Neural cell (in vitro differentiated cells): Measurements from ENCODE around the gene LDLRAD3.

Source experiments
- CTCF ChIP-seq: fragments of 450-650 bp; IDR thresholded peaks from 2 replicates; pipeline ENCODE4 v1.5.1; 2014; ENCODE audit warnings: antibody characterized with exemption, mild to moderate bottlenecking, moderate library complexity; ENCODE audit not compliant: poor library complexity, severe bottlenecking
- EZH2 ChIP-seq: fragments of 200-600, 300-800 bp; shearing (Covaris generic), sonication (generic); IDR thresholded peaks from 2 replicates; pipeline ENCODE4 v1.6.1; 2014; ENCODE audit warnings: antibody characterized with exemption, low read length, borderline replicate concordance, mild to moderate bottlenecking; ENCODE audit not compliant: insufficient read depth, poor library complexity, severe bottlenecking
- MXI1 ChIP-seq: fragments of 450-650 bp; conservative IDR thresholded peaks from 2 replicates; pipeline ENCODE4 v1.6.1; 2014; ENCODE audit warnings: antibody characterized with exemption, mild to moderate bottlenecking; ENCODE audit not compliant: poor library complexity, severe bottlenecking
- POLR2AphosphoS5 ChIP-seq: IDR thresholded peaks from 2 replicates; pipeline ENCODE4 v1.6.1; 2012
- RAD21 ChIP-seq: fragments of 450-650 bp; conservative IDR thresholded peaks from 2 replicates; pipeline ENCODE4 v1.6.1; 2014; ENCODE audit warnings: antibody characterized with exemption, mild to moderate bottlenecking, moderate library complexity
- REST ChIP-seq: IDR thresholded peaks from 2 replicates; pipeline ENCODE4 v1.6.1; 2012; ENCODE audit warnings: borderline replicate concordance

- no peak for TF ChIP-seq CTCF
- TF ChIP-seq POLR2AphosphoS5, result no peak
- no peak for TF ChIP-seq REST
- TF ChIP-seq MXI1, result no peak
- TF ChIP-seq RAD21, result no peak
- TF ChIP-seq EZH2, result no peak
These were observed 305.4 kb downstream of the LDLRAD3 start for GRCh38 chr11:36249246-36249645.
